H9 (cell line): ENCODE measurements around the gene TKTL1. TPM values are rescaled to one million over a fixed set of nuclear protein-coding genes. Genes with fewer than 3 reads are reported as not detected.

ENCODE experiments used
- DNase-seq: peaks from one replicate; pipeline ENCODE4 v3.0.0-alpha.2; 2017
- H2AFZ ChIP-seq: one replicate; pipeline ENCODE4 v1.6.1; 2013; ENCODE audit warnings: mild to moderate bottlenecking, low read length, control low read depth, moderate library complexity
- H2AK5ac ChIP-seq: 2 replicates; pipeline ENCODE4 v1.6.1; 2013; ENCODE audit warnings: low read length, control low read depth, mixed read lengths; ENCODE audit not compliant: insufficient read length
- H2BK120ac ChIP-seq: one replicate; pipeline ENCODE4 v1.6.1; 2013; ENCODE audit warnings: low read depth, mild to moderate bottlenecking, low read length, control low read depth, inconsistent platforms; ENCODE audit not compliant: poor library complexity, severe bottlenecking
- H2BK12ac ChIP-seq: 2 replicates; pipeline ENCODE4 v1.6.1; 2013; ENCODE audit warnings: low read length, control low read depth, mixed read lengths, low read depth; ENCODE audit not compliant: insufficient read length
- H2BK15ac ChIP-seq: 2 replicates; pipeline ENCODE4 v1.6.1; 2013; ENCODE audit warnings: low read depth, low read length, control low read depth
- H2BK20ac ChIP-seq: one replicate; pipeline ENCODE4 v1.6.1; 2013; ENCODE audit warnings: low read depth, mild to moderate bottlenecking, low read length, control low read depth, inconsistent platforms; ENCODE audit not compliant: poor library complexity, severe bottlenecking
- H2BK5ac ChIP-seq: 2 replicates; pipeline ENCODE4 v1.6.1; 2013; ENCODE audit warnings: low read length, control low read depth, mixed read lengths; ENCODE audit not compliant: insufficient read length
- H3K14ac ChIP-seq: 2 replicates; pipeline ENCODE4 v1.6.1; 2013; ENCODE audit warnings: low read length, control low read depth; ENCODE audit not compliant: insufficient read depth
- H3K18ac ChIP-seq: 2 replicates; pipeline ENCODE4 v1.6.1; 2013; ENCODE audit warnings: low read depth, mild to moderate bottlenecking, mixed read lengths, low read length, control low read depth; ENCODE audit not compliant: insufficient read length
- H3K23ac ChIP-seq: 2 replicates; pipeline ENCODE4 v1.6.1; 2013; ENCODE audit warnings: low read length, control low read depth, mixed read lengths, low read depth; ENCODE audit not compliant: insufficient read length
- H3K23me2 ChIP-seq: 2 replicates; pipeline ENCODE4 v1.6.1; 2013; ENCODE audit warnings: low read depth, mild to moderate bottlenecking, mixed read lengths, low read length, control low read depth; ENCODE audit not compliant: insufficient read length, poor library complexity, severe bottlenecking
- H3K27ac ChIP-seq: 2 replicates; pipeline ENCODE4 v1.5.1; 2013; ENCODE audit warnings: low read length, control low read depth, mixed read lengths, low read depth; ENCODE audit not compliant: insufficient read length
- H3K27me3 ChIP-seq: 2 replicates; pipeline ENCODE4 v1.6.1; 2013; ENCODE audit warnings: low read length, control low read depth, inconsistent platforms; ENCODE audit not compliant: insufficient read depth
- H3K4ac ChIP-seq: 2 replicates; pipeline ENCODE4 v1.6.1; 2013; ENCODE audit warnings: low read depth, mild to moderate bottlenecking, control low read depth, inconsistent platforms, low read length, moderate library complexity
- H3K4me1 ChIP-seq: 2 replicates; pipeline ENCODE4 v1.6.1; 2013; ENCODE audit warnings: low read length, control low read depth, inconsistent platforms; ENCODE audit not compliant: insufficient read depth
- H3K4me2 ChIP-seq: 2 replicates; pipeline ENCODE4 v1.6.1; 2013; ENCODE audit warnings: low read length, control low read depth, mixed read lengths; ENCODE audit not compliant: insufficient read length, insufficient read depth
- H3K56ac ChIP-seq: 2 replicates; pipeline ENCODE4 v1.6.1; 2013; ENCODE audit warnings: low read depth, mild to moderate bottlenecking, mixed read lengths, low read length, control low read depth; ENCODE audit not compliant: insufficient read length
- H3K79me1 ChIP-seq: 2 replicates; pipeline ENCODE4 v1.6.1; 2013; ENCODE audit warnings: low read depth, mild to moderate bottlenecking, moderate library complexity, low read length, control low read depth, inconsistent platforms; ENCODE audit not compliant: insufficient read depth, poor library complexity, severe bottlenecking
- H3K79me2 ChIP-seq: 2 replicates; pipeline ENCODE4 v1.6.1; 2013; ENCODE audit warnings: low read length, control low read depth, inconsistent platforms; ENCODE audit not compliant: insufficient read depth
- H3K9ac ChIP-seq: 2 replicates; pipeline ENCODE4 v1.6.1; 2013; ENCODE audit warnings: low read length, control low read depth, mixed read lengths; ENCODE audit not compliant: insufficient read length; ENCODE audit errors: extremely low read depth
- H3K9me3 ChIP-seq: one replicate; pipeline ENCODE4 v1.6.1; 2013; ENCODE audit warnings: low read depth, low read length, inconsistent platforms; ENCODE audit not compliant: control insufficient read depth
- H3T11ph ChIP-seq: one replicate; pipeline ENCODE4 v1.6.1; 2013; ENCODE audit warnings: mild to moderate bottlenecking, low read length, control low read depth, inconsistent platforms
- H4K20me1 ChIP-seq: one replicate; pipeline ENCODE4 v1.6.1; 2013; ENCODE audit not compliant: control insufficient read depth, insufficient read length, insufficient read depth
- H4K5ac ChIP-seq: 2 replicates; pipeline ENCODE4 v1.6.1; 2013; ENCODE audit warnings: low read depth, mild to moderate bottlenecking, mixed read lengths, low read length, control low read depth; ENCODE audit not compliant: insufficient read length
- H4K8ac ChIP-seq: replicated peaks from 2 replicates; pipeline ENCODE4 v1.6.1; 2013; ENCODE audit warnings: low read length, control low read depth, mixed read lengths, low read depth; ENCODE audit not compliant: insufficient read length
- H4K91ac ChIP-seq: 2 replicates; pipeline ENCODE4 v1.6.1; 2013; ENCODE audit warnings: low read depth, mild to moderate bottlenecking, moderate library complexity, mixed read lengths, low read length, control low read depth; ENCODE audit not compliant: insufficient read length
- H3K27ac Mint-ChIP-seq, 3 experiments: 2 replicates in 2 of 3; 3 replicates in 1 of 3; pipeline ENCODE4 v1.8.0; 2020 to 2021; ENCODE audit warnings: mixed read lengths in 3 of 3, mild to moderate bottlenecking in 1 of 3, moderate library complexity in 1 of 3
- H3K27me3 Mint-ChIP-seq: 2 replicates; pipeline ENCODE4 v1.8.0; 2021; ENCODE audit warnings: low read depth, mild to moderate bottlenecking, moderate library complexity, mixed read lengths
- H3K36me3 Mint-ChIP-seq, 3 experiments: 2 replicates in 2 of 3; 3 replicates in 1 of 3; pipeline ENCODE4 v1.8.0; 2020 to 2021; ENCODE audit warnings: low read depth in 3 of 3, mixed read lengths in 3 of 3; ENCODE audit not compliant: insufficient read depth in 1 of 3
- H3K4me1 Mint-ChIP-seq, 2 experiments: 2 replicates each; pipeline ENCODE4 v1.8.0; 2020; ENCODE audit warnings: mixed read lengths in 2 of 2
- H3K4me3 Mint-ChIP-seq, 2 experiments: 2 replicates in 1 of 2; 3 replicates in 1 of 2; pipeline ENCODE4 v1.8.0; 2020 to 2021; ENCODE audit warnings: mild to moderate bottlenecking in 2 of 2, mixed read lengths in 2 of 2, moderate library complexity in 1 of 2
- H3K9me3 Mint-ChIP-seq, 2 experiments: 2 replicates in 1 of 2; 3 replicates in 1 of 2; pipeline ENCODE4 v1.8.0; 2020; ENCODE audit warnings: mild to moderate bottlenecking in 2 of 2, mixed read lengths in 2 of 2, moderate library complexity in 1 of 2
- CTCF ChIP-seq: fragments of 200-600 bp; sonication (generic); conservative IDR thresholded peaks from 3 replicates; pipeline ENCODE4 v1.8.0; 2021; ENCODE audit warnings: antibody characterized with exemption, mild to moderate bottlenecking
- WGBS: extraction: QIAGEN DNeasy Blood & Tissue Kit; methylation state at CpG from one replicate; pipeline ENCODE4 v1.1.7; 2013; ENCODE audit warnings: missing lambda C conversion rate, low lambda C conversion rate, mixed read lengths; ENCODE audit not compliant: insufficient read length; ENCODE audit errors: extremely low coverage; 5-methylcytosine and 5-hydroxymethylcytosine counted together
- total RNA-seq: library from RNA; stranded (reverse); gene quantifications from 2 replicates; pipeline ENCODE4 v1.2.1, GENCODE V29; 2021

TKTL1 gene
- total RNA-seq, 1 experiment from 2014 or later, result not detected

- peaks cover 40 to 48% of the 10 kb centered on the region in 2 experiments for H3K9me3 Mint-ChIP-seq
- Histone ChIP-seq H2AK5ac (no peak overlapping the region), H3K56ac (no peak overlapping the region), H3T11ph (no peak overlapping the region), H2BK12ac (no peak overlapping the region), H3K9me3 (no peaks in the 10 kb centered on the region), H3K14ac (no peak overlapping the region), H3K4me1 (no peaks in the 10 kb centered on the region), H2BK15ac (no peak overlapping the region), H3K23me2 (peaks cover 5% of the 10 kb centered on the region), H4K20me1 (no peaks in the 10 kb centered on the region), H2BK20ac (no peak overlapping the region), H2AFZ (no peak overlapping the region), H3K27ac (no peak overlapping the region), H3K79me2 (peaks cover 14% of the 10 kb centered on the region; the same call in 1 of the 2 replicates), H3K4me2 (peak overlapping the region; percentile 1), H2BK5ac (no peak overlapping the region), H3K4ac (no peak overlapping the region), H2BK120ac (no peak overlapping the region), H4K8ac (no peak overlapping the region), H3K9ac (no peak overlapping the region), H3K18ac (peak overlapping the region; percentile 68), H4K91ac (no peak overlapping the region), H3K79me1 (no peaks in the 10 kb centered on the region), H4K5ac (no peak overlapping the region), H3K27me3 (no peaks in the 10 kb centered on the region), H3K23ac (no peak overlapping the region)
- H3K36me3 Mint-ChIP-seq, result peaks cover 6 to 15% (median 10%) of the 10 kb centered on the region in 3 experiments
- WGBS, result no CpG with 5 or more reads among the region's 23 CpGs
- DNase-seq, result peak; percentile 93
- peak overlapping the region; percentile 50 to 60 for H3K4me3 Mint-ChIP-seq
- H3K27ac Mint-ChIP-seq, result no peak overlapping the region
- peaks cover 2 to 22% of the 10 kb centered on the region in 2 experiments; a peak in 3 of 4 replicates for H3K4me1 Mint-ChIP-seq
- peak; percentile 75 for TF ChIP-seq CTCF
- peaks cover 3% of the 10 kb centered on the region; the same call in 1 of the 2 replicates for H3K27me3 Mint-ChIP-seq
These were observed 78.0 kb downstream of the TKTL1 start for GRCh38 chrX:154373340-154374306.
